Activated CD8-positive, alpha-beta memory T cell treated with anti-CD3 and anti-CD28 coated beads, Interleukin-2, amount 10 ng/mL, durations not matched to agents 7 days and 5 days (primary cell): ENCODE data around the gene KRT81. TPM values are rescaled to one million over a fixed set of nuclear protein-coding genes. Genes with fewer than 3 reads are reported as not detected.
"Not testable (repeated sequence)": the region's sequence is repeated elsewhere in the genome, so short reads cannot be mapped to it uniquely, and the experiment has no call there.

Source experiments
- ATAC-seq: fragments of 150-1000 bp; cut with Tn5 transposase; one replicate; pipeline ENCODE4 v1.10.0; 2021; ENCODE audit warnings: moderate library complexity
- CTCF ChIA-PET: fragments of 350-600 bp; sonication (Branson Sonifier 250); formaldehyde crosslinking; loops from one replicate; lab custom pipeline; 2021; ENCODE audit warnings: antibody characterized with exemption; lab: Charles Lee
- DNase-seq: peaks from one replicate; pipeline ENCODE4 v3.0.0-alpha.2; 2020
- H3K27ac Mint-ChIP-seq: one replicate; pipeline ENCODE4 v1.8.0; 2021; ENCODE audit warnings: mild to moderate bottlenecking, mixed read lengths
- H3K27me3 Mint-ChIP-seq: one replicate; pipeline ENCODE4 v1.8.0; 2021; ENCODE audit warnings: mixed read lengths
- H3K36me3 Mint-ChIP-seq: one replicate; pipeline ENCODE4 v1.8.0; 2021; ENCODE audit warnings: mild to moderate bottlenecking, mixed read lengths
- H3K4me1 Mint-ChIP-seq: one replicate; pipeline ENCODE4 v1.8.0; 2021; ENCODE audit warnings: mixed read lengths
- H3K4me3 Mint-ChIP-seq: one replicate; pipeline ENCODE4 v1.8.0; 2021; ENCODE audit warnings: mild to moderate bottlenecking, moderate library complexity, mixed read lengths
- H3K9me3 Mint-ChIP-seq: one replicate; pipeline ENCODE4 v1.8.0; 2022; ENCODE audit warnings: low read depth, mixed read lengths
- total RNA-seq, 2 experiments: library from RNA; stranded (reverse); gene quantifications; one replicate each; pipeline ENCODE4 v1.2.3, GENCODE V29; 2021

Gene KRT81
- total RNA-seq, 2 experiments from 2014 or later, result 0.30 TPM; not detected in 1

- DNase-seq, H3K36me3 Mint-ChIP-seq, H3K9me3 Mint-ChIP-seq, ATAC-seq, CTCF ChIA-PET, H3K27ac Mint-ChIP-seq, H3K4me3 Mint-ChIP-seq: not testable (repeated sequence)
- Mint-ChIP-seq H3K27me3 (peaks cover 45% of the 10 kb centered on the region), H3K4me1 (peaks cover 15% of the 10 kb centered on the region)
Observed at GRCh38 chr12:52302242-52302914, 11.0 kb upstream of the KRT81 start.

- H3K27ac Mint-ChIP-seq, H3K36me3 Mint-ChIP-seq, ATAC-seq, DNase-seq, H3K9me3 Mint-ChIP-seq, H3K4me3 Mint-ChIP-seq, CTCF ChIA-PET: not testable (repeated sequence)
- Mint-ChIP-seq H3K27me3 (peaks cover 45% of the 10 kb centered on the region), H3K4me1 (peaks cover 15% of the 10 kb centered on the region)
Observed at GRCh38 chr12:52301721-52302120, 10.4 kb upstream of the KRT81 start.

- DNase-seq (no peak), ATAC-seq (no peak)
- H3K4me3 Mint-ChIP-seq, result no peak overlapping the region
- H3K27ac Mint-ChIP-seq, result no peak overlapping the region
- H3K36me3 Mint-ChIP-seq, result peaks cover 2% of the 10 kb centered on the region
- peaks cover 14% of the 10 kb centered on the region for H3K4me1 Mint-ChIP-seq
- H3K9me3 Mint-ChIP-seq, result no peaks in the 10 kb centered on the region
- CTCF ChIA-PET, result no interaction called here
- peaks cover 41% of the 10 kb centered on the region for H3K27me3 Mint-ChIP-seq
Observed at GRCh38 chr12:52300796-52301691, 9.7 kb upstream of the KRT81 start.

- CTCF ChIA-PET, result no interaction called here
- H3K9me3 Mint-ChIP-seq, result no peaks in the 10 kb centered on the region
- H3K4me1 Mint-ChIP-seq, result peaks cover 6% of the 10 kb centered on the region
- H3K36me3 Mint-ChIP-seq, result peaks cover 3% of the 10 kb centered on the region
- ATAC-seq, result no peak
- no peak for DNase-seq
- peaks cover 43% of the 10 kb centered on the region for H3K27me3 Mint-ChIP-seq
- no peak overlapping the region for H3K27ac Mint-ChIP-seq
- H3K4me3 Mint-ChIP-seq, result no peak overlapping the region
Observed at GRCh38 chr12:52298677-52299190, 7.4 kb upstream of the KRT81 start.

- no peak for DNase-seq
- Mint-ChIP-seq H3K27ac (no peak overlapping the region), H3K9me3 (no peaks in the 10 kb centered on the region), H3K4me1 (peaks cover 6% of the 10 kb centered on the region), H3K36me3 (peaks cover 3% of the 10 kb centered on the region), H3K4me3 (no peak overlapping the region), H3K27me3 (peaks cover 59% of the 10 kb centered on the region)
- CTCF ChIA-PET, result interaction anchor here (2.3 kb wide), 1 partner anchor 17 kb away, joined by 9 read pairs; no protein-coding TSS in a partner anchor
- ATAC-seq, result no peak
Observed at GRCh38 chr12:52296572-52297215, 5.4 kb upstream of the KRT81 start.

- Mint-ChIP-seq H3K9me3 (no peaks in the 10 kb centered on the region), H3K4me1 (peaks cover 6% of the 10 kb centered on the region), H3K36me3 (peaks cover 3% of the 10 kb centered on the region), H3K4me3 (no peak overlapping the region), H3K27ac (no peak overlapping the region), H3K27me3 (peaks cover 59% of the 10 kb centered on the region)
- CTCF ChIA-PET, result interaction anchor here (0.8 to 2.4 kb wide), 6 partner anchors 10 to 172 kb away, joined by 3 to 15 read pairs (median 4); no protein-coding TSS in a partner anchor
- no peak for ATAC-seq
- DNase-seq, result no peak
Observed at GRCh38 chr12:52295663-52296062, 4.3 kb upstream of the KRT81 start.

- no peak overlapping the region for H3K27ac Mint-ChIP-seq
- H3K27me3 Mint-ChIP-seq, result peaks cover 58% of the 10 kb centered on the region
- H3K4me1 Mint-ChIP-seq, result peaks cover 6% of the 10 kb centered on the region
- H3K36me3 Mint-ChIP-seq, result peaks cover 3% of the 10 kb centered on the region
- H3K4me3 Mint-ChIP-seq, result no peak overlapping the region
- H3K9me3 Mint-ChIP-seq, result no peaks in the 10 kb centered on the region
- ATAC-seq (no peak), DNase-seq (no peak)
- CTCF ChIA-PET, result interaction anchor here (0.8 to 2.4 kb wide), 7 partner anchors 11 to 171 kb away, joined by 3 to 15 read pairs (median 4); no protein-coding TSS in a partner anchor
Observed at GRCh38 chr12:52294803-52295202, 3.5 kb upstream of the KRT81 start.

- peaks cover 50% of the 10 kb centered on the region for H3K27me3 Mint-ChIP-seq
- no peaks in the 10 kb centered on the region for H3K9me3 Mint-ChIP-seq
Observed at GRCh38 chr12:52293926-52294325, 2.6 kb upstream of the KRT81 start.

GRCh38 chr12:52290483-52291134 is 725 bp downstream of the KRT81 start:
- not testable (repeated sequence) for DNase-seq, H3K4me3 Mint-ChIP-seq, H3K9me3 Mint-ChIP-seq, H3K36me3 Mint-ChIP-seq, ATAC-seq, H3K27ac Mint-ChIP-seq
- Mint-ChIP-seq H3K27me3 (peaks cover 25% of the 10 kb centered on the region), H3K4me1 (peaks cover 19% of the 10 kb centered on the region)
- CTCF ChIA-PET, result interaction anchor here (2.5 kb wide), 1 partner anchor 11 kb away, joined by 20 read pairs; no protein-coding TSS in a partner anchor

More at GRCh38 chr12:52293926-52294325, 2.6 kb upstream of the KRT81 start:
- ATAC-seq, result no peak
- no peak for DNase-seq
- CTCF ChIA-PET, result interaction anchor here (1.1 to 2.4 kb wide), 5 partner anchors 13 to 171 kb away, joined by 4 to 15 read pairs (median 5); no protein-coding TSS in a partner anchor
- Mint-ChIP-seq H3K36me3 (peaks cover 3% of the 10 kb centered on the region), H3K4me3 (no peak overlapping the region), H3K27ac (no peak overlapping the region), H3K4me1 (peaks cover 6% of the 10 kb centered on the region)

- H3K27me3 Mint-ChIP-seq, result peaks cover 12% of the 10 kb centered on the region
- not testable (repeated sequence) for H3K36me3 Mint-ChIP-seq, H3K4me3 Mint-ChIP-seq, H3K9me3 Mint-ChIP-seq, DNase-seq
- H3K4me1 Mint-ChIP-seq, result peaks cover 14% of the 10 kb centered on the region
- CTCF ChIA-PET, result interaction anchor here (1.1 to 2.1 kb wide), 2 partner anchors 9 to 133 kb away, joined by 3 to 5 read pairs; no protein-coding TSS in a partner anchor
- ATAC-seq, result peak; percentile 81
- H3K27ac Mint-ChIP-seq, result peak overlapping the region; percentile 39
Observed at GRCh38 chr12:52287816-52288805, 3.2 kb downstream of the KRT81 start.

- H3K27ac Mint-ChIP-seq, H3K9me3 Mint-ChIP-seq, DNase-seq, H3K4me3 Mint-ChIP-seq, ATAC-seq, H3K36me3 Mint-ChIP-seq: not testable (repeated sequence)
- CTCF ChIA-PET, result interaction anchor here (1.1 to 2.1 kb wide), 4 partner anchors 20 to 132 kb away, joined by 3 to 6 read pairs (median 5); no protein-coding TSS in a partner anchor
- H3K4me1 Mint-ChIP-seq, result peaks cover 14% of the 10 kb centered on the region
- peaks cover 10% of the 10 kb centered on the region for H3K27me3 Mint-ChIP-seq
Observed at GRCh38 chr12:52286857-52287785, 4.2 kb downstream of the KRT81 start.
